Fibroblast of skin of back (primary cell): ENCODE data around the gene MYH2. TPM values are rescaled to one million over a fixed set of nuclear protein-coding genes. Genes with fewer than 3 reads are reported as not detected.
"Not testable (repeated sequence)": the region's sequence is repeated elsewhere in the genome, so short reads cannot be mapped to it uniquely, and the experiment has no call there.

Source experiments
- DNase-seq: peaks from one replicate; pipeline ENCODE4 v3.0.0-alpha.2; 2013
- polyA plus RNA-seq, 2 experiments: library from polyadenylated mRNA; unstranded; fragments of 120-200 nt; gene quantifications; one replicate each; pipeline ENCODE4 v1.2.1, GENCODE V29; 2013; ENCODE audit not compliant: insufficient read length in 2 of 2

The MYH2 gene
- 0.08 TPM for polyA plus RNA-seq (2013, experiment 1 of 2; ENCODE audit: insufficient read length)
- polyA plus RNA-seq (2013, experiment 2 of 2; ENCODE audit: insufficient read length): 0.16 TPM

DNA sequence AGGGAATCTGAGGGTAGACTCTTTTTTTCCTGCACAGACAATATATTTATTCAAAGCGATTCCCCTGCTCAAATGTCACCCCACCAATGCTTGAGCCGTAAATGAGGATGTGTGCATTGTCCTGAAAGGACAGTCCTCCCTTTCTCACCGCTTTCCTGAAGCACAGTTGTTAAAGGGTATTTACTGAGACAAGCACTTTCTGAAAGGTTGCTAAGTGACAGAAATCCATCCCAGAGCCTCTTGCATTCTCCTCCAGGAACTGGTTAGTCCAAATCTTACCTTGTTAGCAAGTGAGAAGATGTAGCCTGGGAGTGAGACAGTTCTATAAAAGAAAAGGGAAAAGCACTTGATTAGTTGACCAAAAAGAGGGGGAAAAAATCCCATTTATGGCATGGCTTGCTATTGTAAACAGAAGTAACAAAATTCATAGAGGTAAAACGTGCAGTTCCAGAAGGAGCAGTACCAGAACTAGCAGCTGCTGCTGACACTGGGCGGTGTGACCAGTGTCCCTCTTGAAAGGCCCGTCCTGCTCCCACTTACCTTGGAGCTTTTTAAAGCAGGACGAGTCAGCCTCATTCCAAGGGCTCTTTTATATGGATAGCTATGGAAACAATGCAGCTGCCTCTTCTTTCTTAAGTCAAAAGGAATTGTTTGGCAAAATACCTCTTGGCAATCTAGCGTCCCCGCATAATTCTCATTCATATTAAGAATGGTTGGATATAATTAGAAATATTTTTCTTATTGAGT is at the start of gene MYH2:
TSS of gene MYH2 (minus strand) at position 563 of the 747 bp plus-strand sequence. CDS start 1,738 bp downstream, outside the sequence.
- DNase-seq: no peak

GRCh38 chr17:10598621-10599020 is 49.2 kb upstream of the MYH2 start:
- DNase-seq: no peak

DNA sequence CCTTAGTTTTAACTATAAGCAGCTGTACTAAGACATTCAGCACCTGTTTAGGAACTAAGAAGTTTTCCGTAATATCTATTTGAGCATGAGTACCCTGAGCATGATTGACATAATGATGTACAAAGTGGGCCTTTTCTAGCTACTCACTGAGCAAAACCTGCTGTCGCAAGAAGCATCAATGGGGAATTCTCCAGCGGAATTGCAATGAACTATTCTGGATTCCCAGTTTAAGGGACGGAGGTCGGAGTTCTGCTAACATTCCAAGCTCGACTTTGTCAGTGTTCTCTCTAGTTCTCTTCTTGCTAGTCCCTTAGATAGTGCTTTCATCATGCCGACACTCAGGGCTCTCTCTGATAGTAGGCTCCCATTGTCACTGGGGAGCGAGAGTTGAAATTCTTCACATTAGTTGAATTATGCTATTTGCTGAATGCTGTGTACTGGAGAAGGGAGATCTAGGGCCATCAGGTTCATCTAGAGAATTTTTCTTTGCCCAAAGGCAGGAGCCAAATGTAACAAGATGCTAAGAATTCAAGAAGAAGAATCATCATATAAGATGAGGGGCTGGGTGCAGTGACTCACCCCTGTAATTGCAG is 40.2 kb upstream of the MYH2 start:
- no peak for DNase-seq

DNA sequence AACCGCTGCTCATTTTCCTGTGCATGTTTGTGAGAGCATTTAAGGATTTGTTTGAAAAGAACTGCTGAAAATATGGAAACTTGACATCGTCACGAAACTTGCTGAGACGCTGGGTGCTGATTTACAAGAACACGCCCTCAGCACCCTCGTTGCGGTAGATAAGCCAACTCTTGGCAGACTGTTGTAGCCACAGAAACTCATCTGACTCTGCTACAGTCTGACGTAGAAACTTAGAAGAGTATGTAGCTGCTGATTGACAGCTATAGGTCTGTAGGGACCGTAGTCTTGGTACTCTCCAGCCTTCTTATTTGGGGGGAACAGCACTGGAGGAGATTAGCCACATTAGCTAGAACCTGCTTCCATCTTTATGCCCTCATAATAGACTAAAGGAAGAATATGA is 36.1 kb upstream of the MYH2 start:
- no peak for DNase-seq

DNA sequence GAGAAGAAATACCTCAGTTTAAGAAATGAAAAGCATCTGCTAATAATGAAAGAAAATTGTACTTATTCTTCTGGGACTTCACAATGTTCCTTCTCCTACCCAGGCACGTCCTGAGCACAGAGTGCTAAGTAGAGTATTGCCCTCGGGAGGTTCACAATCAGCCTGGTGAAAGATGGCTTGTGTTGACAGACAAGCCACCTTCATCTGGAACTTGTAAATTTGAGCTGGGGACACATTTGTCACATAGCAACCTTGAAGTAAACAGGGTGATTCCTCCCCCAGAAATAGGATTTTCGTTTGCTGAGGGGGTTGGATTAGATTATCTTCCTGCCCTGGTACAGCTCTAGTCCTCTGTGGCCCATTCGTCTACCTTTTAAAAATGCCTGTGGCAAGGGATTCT is 34.4 kb upstream of the MYH2 start:
- no peak for DNase-seq

DNA sequence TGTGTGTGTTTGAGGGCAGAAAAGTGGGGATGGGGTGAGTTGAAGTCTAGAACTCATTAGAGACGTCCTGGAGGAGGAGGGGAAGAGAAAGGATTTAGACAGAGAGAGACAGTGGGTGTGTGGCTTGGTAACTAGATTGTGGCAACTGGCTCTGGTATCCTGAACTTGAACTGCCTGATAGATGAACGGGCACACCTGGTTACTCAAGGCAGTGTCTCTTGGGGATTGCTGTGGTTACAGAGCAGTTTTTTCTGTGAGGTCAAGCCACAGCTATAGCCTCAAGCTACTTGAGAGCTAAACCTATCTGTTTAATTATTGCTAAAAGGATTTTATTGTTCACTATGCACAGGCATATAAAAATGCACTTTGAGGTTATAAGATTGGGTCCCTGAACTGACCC is 29.8 kb upstream of the MYH2 start:
- DNase-seq: no peak

GRCh38 chr17:10574324-10574723 is 24.9 kb upstream of the MYH2 start:
- peak; percentile 2 for DNase-seq

DNA sequence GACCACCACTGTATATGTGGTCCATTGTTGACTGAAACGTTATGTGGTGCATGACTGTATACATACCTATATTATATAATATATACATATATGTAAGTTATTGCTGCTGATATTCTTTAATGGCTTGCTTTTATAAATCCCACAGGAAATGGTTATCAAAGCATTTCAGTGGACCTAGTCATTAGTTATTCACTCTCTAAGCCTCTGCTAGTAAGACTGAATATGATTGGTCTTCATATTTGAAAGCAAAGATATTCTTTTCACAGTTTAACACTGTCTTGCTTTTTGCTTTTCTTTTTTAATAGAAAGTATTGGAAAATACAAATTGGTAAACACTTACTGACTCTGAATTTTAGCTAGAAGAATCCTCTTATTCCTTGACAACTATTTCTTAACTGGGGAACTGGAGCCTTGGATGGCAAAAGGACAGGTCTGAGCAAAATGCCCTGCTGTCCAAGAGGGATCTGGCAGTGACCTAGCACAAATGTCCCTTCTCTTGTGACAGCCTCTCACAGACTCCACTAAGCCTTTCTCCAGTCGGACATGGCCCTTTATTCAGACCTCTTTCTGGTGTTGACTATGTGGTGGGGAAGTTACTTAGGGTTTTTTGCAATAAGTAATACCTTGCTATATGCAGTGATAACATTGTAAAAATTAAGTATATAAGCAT is 14.7 kb upstream of the MYH2 start:
- no peak for DNase-seq

GRCh38 chr17:10558049-10558448 is 8.6 kb upstream of the MYH2 start:
- no peak for DNase-seq

DNA sequence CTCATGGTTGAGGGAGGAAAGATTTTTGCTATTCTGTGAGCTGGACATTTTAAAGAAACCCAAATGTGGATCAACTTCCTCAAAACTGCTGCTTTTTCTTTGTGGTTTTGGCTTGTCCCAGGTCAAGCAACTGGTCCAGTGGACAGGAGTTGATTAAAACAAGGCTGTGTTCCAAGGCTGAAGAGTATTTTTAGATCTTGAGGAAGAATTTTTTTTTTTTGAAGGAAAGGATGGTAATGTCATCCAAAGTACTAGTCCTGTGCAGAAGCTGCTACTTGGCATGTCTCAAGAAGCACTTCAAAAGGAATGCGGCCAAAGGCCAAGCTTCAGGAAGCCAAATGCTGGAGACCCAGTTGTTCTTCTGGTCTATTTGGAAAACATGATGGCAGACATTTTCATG is 8.0 kb upstream of the MYH2 start:
- no peak for DNase-seq

DNA sequence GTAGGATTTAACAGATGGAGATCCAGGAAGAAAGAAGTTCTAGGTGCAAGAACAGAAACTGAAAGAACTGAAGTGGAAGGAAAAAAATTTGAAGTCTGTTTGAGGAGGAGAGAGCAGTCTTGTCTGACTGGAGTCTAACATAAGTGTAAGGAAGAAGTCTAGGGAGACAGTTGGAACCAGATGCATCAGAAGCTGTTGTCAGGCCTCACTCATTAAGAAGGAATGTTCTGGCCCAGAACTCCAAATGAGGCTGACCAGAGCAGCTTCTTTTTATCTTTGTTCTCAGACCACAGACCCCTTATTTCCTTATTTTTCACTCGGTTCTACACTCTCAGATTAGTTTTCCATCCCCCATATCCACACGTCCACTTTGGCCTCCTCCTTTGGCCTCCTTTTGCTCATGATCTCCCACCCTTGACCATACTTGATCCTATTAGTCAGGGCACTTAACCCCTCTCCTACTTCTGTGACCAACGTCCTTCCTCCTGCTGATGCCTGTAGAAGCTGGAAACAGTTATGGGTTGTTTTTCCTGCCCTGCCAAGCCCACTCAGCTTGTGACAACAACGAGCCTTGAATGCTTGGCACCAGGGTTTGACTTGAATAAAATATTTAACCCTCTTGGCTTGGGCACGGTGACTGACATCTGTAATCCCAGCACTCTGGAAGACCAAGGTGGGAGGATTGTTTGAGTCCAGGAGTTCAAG is 7.0 kb upstream of the MYH2 start:
- DNase-seq: no peak

DNA sequence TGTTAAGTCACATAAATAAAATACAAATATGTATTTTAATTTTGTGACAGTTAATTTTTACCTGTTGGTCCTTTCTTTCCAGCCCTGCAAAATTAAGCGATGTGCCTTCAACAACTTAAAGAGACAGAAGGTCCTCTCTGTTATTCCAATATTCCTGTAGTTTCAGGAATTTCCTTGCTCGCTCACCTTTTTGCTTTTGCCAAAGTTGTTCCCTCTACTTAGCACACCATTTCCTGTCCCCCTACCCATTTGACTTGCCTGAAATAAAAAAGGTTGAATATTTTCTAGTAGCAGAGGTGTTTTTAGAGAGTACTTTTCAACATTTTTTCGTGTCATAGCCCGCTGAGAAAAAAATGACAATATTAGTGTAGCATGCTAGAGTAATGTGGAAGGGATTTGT is 556 bp upstream of the MYH2 start:
- DNase-seq: no peak

DNA sequence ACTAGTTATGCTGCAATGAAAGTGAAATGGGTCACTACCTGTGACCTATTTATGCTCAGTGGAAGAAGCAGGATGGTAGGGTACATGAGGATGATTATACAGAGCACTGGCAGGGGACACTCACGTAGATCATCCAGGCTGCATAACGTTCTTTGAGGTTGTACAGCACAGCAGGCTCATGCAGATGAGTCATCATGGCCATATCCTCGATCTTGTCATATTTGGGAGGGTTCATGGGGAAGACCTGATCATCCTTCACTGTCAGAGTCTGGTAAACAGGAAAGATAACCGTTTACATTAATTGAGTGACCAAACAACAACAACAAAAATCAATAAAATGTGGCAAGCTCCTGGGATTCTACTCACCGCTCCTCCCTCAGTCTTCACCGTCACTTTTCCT is 2.1 kb downstream of the MYH2 start:
- DNase-seq: no peak

DNA sequence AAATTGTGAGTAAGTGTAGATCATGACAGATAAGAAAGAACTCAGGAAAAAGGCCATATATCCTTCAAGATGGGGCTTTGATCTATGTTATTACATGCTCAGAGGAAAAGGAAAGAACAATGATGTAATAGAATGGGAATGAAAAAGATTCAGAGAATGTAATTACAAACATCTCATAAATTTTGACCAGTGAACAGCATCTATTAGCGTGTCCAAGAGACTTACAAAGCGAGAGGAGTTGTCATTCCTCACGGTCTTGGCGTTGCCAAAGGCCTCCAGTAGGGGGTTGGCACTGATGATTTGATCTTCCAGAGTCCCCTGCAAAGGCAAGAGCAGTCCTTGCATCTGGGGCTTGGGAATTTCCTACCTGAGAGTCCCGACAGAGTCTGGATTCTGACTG is 6.0 kb downstream of the MYH2 start:
- DNase-seq: peak; percentile 9

- DNase-seq: not testable (repeated sequence)
These were observed 8.3 kb downstream of the MYH2 start for GRCh38 chr17:10541179-10541578.

- no peak for DNase-seq
These were observed 17.4 kb downstream of the MYH2 start for GRCh38 chr17:10532026-10532425.

DNA sequence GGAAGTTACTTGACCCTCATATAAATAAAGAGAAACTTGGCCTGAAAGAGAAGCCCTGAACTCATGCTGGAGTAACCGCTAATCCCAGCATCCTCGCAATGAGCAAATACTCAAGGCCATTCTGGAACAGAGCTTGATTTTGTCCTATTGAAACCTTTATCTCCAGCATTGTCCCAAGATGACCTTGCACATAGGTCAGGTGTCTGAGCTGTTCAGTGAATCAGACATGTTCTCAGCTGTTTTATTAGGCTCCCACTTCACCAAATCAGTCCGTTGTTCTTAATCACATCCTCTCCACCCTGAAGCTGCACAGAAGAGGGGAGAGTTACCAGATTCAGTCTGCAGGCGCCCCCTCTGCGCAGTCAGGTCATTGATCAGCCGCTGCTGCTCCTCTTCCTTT is 22.0 kb downstream of the MYH2 start:
- no peak for DNase-seq

GRCh38 chr17:10526517-10526916 is 22.9 kb downstream of the MYH2 start:
- DNase-seq: no peak

GRCh38 chr17:10523064-10523463 is 26.4 kb downstream of the MYH2 start:
- DNase-seq: no peak

- no peak for DNase-seq
These were observed 27.5 kb downstream of the MYH2 start for GRCh38 chr17:10521949-10522348.

DNA sequence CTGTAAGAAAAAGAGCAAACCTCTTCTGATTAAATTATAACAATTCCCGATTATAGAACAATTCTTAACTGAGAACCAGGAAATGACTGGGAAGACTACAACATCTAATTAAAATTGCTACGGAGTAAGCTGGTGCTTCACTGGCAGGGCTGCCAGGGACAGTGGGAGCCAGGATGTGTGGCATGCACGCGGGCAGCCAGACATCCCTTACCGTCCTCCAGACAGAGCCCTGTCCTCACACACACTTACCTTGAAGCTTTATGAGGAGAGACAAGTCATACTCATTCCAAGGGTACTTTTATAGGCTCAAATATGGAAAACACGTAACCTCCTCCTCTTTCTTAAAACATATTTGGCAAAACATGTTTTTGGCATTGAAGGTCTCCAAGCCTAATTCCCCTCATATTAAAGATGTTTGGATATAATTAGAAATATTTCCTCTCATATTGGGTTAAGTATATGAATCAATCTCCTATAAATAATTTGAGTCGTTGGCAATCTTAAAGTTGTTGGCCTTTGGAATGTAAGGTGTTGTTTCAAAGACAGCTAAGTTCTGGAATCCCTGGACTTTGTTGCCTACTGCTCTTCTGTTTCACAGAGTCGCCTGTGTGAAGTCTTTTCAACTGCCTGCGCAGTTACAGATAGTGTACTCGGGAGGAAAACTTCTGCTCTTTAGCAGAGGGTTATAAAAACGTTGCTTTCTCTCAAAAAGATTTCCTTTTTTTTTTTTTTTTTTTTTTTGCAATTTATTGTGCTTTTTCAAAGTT is 31.0 kb downstream of the MYH2 start, which contains the start of gene MYH1:
TSS of gene MYH1 (minus strand) at position 272 of the 767 bp plus-strand sequence. CDS start 1,900 bp downstream, outside the sequence.
- DNase-seq: no peak

DNA sequence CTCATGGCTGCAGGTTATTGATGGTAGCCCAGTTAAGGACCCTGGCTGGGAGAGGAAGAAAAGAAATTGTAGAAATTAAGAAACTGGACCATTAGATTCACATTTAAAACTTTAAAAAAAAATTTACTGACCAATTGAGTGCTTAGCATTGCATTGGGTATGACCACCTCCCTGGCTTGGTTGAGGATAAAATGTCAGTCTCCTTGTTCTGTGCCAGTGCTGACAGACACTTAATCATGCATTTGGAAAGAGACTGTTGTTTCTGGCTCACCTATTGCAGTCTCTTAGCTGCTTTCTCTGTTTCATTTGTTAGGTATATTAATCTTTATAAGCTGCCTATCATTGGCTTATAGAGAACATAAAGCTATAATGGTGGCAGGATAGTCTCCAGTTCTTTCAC is 32.8 kb downstream of the MYH2 start:
- DNase-seq: no peak
